GM19035 (cell line): ENCODE results near the gene GH1.
"Not testable (repeated sequence)": the region's sequence is repeated elsewhere in the genome, so short reads cannot be mapped to it uniquely, and the experiment has no call there.

ENCODE experiments used
- ATAC-seq: cut with Tn5 transposase; IDR thresholded peaks from one replicate; pipeline ENCODE4 v1.9.1; 2021; ENCODE audit not compliant: unreplicated experiment

GH1 gene

GRCh38 chr17:63901971-63902370 lies 16.7 kb downstream of the GH1 start:
- ATAC-seq = not testable (repeated sequence)

DNA sequence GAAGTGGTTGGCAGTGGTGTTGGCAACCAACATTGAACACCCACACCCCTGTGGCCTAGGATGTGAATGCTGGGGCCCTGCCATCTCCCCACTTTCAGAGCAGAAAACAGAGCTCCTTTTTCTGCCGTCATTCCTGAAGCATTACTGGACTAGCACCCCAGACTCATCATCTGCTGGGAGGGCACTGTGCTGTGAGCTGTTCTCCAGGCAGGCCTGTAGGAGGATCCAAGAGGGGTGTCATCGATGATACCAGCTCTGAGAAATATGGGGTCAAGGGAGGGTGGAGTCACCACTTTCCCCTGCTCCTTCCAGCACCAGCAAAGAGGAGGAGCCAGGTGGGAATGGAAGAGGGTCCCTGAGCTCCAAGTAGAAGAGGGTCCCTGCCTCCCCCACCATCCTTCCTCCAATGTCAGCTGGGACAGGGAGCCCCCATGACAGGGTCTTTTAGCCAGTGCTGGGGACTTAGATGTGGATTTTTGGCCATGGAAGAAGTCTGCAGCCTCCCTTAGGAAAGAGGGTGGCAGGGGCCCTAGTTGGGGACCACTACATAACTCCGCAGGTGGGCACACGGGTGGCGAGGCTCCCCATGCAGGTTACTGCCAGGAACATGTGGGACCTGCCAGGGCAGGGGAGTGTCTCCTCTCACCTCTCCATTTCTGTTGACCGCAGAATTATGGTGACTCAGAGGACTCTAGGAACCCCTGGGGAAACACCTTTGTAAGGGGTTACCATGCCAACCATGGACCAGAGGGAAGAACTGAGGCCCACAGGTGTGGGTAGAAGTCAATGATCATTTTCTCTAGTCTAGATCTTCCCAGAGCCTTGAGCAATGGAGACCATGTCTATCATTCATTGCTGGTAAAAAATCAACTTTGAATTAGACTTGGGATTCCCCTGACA lies 19.5 kb downstream of the GH1 start:
- ATAC-seq = not testable (repeated sequence)

DNA sequence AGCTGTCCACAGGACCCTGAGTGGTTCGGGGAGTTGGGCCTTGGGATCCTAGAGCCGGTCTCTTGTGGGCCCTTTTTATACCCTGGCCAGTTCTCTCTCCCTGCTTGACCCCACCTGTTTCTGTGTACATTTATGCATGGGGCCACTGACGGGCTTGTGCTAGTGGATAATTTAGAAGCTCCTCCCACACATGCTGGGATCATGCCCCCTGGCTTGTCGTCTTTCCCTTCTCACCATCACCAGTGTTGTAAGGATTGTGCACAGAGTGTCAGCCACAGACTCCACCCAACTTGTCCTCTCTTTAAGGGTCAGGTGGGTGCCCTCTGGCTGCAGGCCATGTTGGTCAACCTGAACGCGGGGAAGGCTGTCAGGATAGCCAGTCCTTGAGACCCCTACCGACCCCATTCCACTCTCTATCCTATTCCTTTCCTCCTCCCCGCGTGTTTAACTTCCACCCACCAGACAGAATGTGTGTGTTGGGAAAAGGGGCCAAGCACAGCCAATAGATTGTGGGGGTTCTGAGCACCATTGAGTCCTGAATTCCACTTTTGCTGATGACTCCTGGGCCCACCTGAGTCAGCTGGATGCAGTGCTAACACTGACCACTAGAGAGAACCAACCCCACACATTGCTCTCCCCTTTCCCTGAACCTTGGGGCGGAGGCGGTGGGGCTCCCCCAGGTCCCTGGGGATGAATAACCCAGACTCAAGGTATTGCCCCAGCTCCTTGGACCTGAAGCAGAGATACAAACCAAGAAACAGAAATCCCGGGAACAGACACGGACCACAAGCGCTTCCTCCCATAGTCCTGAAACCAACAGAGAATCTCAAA lies 21.9 kb downstream of the GH1 start, which contains the start of gene CSH1:
CSH1 (minus strand) TSS at position 51 of the 831 bp plus-strand sequence. CDS start 63 bp downstream, outside the sequence.
- ATAC-seq = not testable (repeated sequence)

- ATAC-seq = not testable (repeated sequence)
Observed at GRCh38 chr17:63894821-63895220, 23.8 kb downstream of the GH1 start.

GRCh38 chr17:63894021-63894420 lies 24.6 kb downstream of the GH1 start:
- not testable (repeated sequence) for ATAC-seq

DNA sequence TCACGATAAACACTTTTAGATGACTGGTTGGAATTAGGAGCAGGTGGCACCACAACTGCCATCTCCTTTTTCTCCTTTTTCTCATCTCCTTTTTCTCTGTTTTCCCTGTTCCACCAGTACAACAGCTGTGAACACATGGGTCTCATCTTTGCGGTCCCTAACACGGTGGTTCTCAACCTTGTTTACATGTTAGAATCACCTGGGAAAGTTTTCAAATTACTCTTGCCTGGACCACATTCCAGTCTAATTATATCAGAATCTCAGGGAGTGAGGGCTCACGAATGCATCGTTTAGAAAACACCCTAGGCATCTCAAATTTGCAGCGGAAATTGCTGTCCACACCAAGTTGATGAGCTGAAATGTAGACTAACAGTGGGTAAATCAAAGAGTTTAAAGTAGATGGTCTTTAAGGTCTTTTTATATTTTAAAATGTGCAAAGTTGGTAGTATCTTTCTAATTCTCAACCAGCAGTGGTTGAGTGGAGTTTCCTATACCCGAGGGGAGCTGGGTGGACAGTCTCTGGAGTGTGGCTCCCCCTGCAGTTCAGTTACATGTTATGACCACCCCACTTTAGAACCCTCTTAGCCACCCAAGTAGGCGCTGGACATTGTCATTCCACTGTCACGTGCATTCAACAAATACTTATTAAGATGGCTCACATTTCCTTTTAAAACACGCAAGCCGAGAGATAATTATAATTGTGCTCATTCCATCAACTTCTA lies 26.2 kb downstream of the GH1 start:
- ATAC-seq = not testable (repeated sequence)

- not testable (repeated sequence) for ATAC-seq
Observed at GRCh38 chr17:63889026-63889848, 29.4 kb downstream of the GH1 start.

DNA sequence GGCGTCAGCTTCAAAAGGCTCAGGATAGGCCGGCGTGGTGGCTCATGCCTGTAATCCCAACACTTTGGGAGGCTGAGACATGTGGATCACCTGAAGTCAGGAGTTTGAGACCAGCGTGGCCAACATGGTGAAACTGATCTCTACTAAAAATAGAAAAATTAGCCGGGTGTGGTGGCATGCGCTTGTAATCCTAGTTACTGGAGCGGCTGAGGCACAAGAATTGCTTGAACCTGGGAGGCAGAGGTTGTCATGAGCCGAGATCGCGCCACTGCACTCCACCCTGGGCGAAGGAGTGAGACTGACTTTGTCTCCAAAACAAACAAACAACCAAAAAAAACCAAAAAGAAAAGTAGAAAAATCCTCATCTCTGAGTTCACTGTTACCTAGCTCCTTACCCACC lies 33.5 kb downstream of the GH1 start:
- ATAC-seq = not testable (repeated sequence)

DNA sequence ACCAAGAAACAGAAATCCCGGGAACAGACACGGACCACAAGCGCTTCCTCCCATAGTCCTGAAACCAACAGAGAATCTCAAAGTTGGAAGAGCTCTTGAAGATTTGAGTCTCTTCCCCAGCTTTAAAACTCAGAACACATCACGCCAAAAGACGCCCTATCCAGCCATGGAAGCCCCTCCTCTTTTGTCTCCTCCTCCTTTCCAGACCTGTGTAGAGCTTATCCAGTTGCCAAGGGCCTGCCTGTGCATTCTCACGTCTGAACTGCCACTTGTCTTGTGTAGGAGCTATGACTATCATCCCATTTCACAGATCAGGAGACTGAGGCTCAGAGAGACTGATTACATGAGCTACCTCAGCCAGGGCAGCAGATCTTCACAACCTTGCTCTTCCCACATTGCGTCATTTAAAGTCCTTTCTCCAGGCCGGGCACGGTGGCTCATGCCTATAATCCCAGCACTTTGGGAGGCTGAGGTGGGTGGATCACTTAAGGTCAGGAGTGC lies 36.0 kb downstream of the GH1 start:
- ATAC-seq = not testable (repeated sequence)

DNA sequence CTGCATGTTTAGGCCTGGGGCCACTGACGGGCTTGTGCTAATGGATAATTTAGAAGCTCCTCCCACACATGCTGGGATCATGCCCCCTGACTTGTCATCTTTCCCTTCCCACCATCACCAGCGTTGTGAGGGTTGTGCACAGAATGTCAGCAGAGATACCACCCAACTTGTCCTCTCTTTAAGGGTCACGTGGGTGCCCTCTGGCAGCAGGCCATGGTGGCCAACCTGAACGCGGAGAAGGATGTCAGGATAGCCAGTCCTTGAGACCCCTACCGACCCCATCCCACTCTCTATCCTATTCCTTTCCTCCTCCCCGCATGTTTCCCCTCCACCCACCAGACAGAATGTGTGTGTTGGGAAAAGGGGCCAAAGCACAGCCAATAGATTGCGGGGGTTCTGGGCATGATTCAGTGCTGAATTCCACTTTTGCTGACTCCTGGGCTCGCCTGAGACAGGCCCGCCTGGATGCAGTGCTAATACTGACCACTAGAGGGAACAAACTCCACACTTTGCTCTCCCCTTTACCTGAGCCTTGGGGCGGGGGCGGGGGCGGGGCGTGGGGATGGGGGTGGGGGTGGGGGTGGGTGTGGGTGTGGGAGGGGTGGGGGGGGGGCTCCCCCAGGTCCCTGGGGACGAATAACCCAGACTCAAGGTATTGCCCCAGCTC lies 36.6 kb downstream of the GH1 start, which contains the start of gene GH2:
GH2 (minus strand) TSS at position 10 of the 667 bp plus-strand sequence. CDS start 143 bp downstream, outside the sequence.
- ATAC-seq = no peak

DNA sequence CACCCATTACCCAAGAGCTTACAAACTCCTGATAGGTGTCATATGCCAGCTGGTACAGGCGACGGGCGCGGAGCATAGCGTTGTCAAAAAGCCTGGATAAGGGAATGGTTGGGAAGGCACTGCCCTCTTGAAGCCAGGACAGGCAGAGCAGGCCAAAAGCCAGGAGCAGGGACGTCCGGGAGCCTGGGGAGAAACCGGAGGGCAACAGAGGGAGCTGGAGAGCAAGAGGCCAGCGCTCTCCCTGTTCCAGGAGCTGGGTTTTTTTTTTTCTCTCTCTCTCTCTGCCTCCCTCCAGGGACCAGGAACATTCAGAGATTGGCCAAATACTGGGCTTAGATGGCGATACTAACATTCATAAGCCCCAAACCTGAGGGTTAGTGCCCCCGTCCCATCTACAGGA lies 37.3 kb downstream of the GH1 start:
- not testable (repeated sequence) for ATAC-seq

DNA sequence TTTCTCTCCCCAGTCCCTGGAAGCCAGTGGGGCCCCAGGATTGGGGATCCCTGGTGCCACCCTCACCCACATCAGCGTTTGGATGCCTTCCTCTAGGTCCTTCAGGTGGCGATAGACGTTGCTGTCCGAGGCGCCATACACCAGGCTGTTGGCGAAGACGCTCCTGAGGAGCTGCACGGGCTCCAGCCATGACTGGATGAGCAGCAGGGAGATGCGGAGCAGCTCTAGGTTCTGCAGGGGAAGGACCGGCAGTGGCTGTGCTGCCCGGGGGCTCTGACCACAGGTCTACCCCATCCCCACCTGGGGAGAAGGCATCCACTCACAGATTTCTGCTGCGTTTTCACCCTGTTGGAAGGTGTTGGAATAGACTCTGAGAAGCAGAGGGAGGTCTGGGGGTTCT lies 37.9 kb downstream of the GH1 start:
- ATAC-seq = no peak

- ATAC-seq = not testable (repeated sequence)
Observed at GRCh38 chr17:63878413-63878812, 40.2 kb downstream of the GH1 start.

DNA sequence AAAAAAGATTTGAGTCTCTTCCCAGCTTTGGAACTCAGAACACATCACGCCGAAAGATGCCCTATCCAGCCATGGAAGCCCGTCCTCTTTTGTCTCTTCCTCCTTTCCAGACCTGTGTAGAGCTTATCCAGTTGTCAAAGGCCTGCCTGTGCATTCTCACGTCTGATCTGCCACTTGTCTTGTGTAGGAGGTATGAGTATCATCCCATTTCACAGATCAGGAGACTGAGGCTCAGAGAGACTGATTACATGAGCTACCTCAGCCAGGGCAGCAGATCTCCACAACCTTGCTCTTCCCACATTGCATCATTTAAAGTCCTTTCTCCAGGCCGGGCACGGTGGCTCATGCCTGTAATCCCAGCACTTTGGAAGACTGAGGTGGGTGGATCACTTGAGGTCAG lies 43.9 kb downstream of the GH1 start:
- ATAC-seq = not testable (repeated sequence)

- not testable (repeated sequence) for ATAC-seq
Observed at GRCh38 chr17:63874061-63874626, 44.5 kb downstream of the GH1 start.

GRCh38 chr17:63873577-63873976 lies 45.1 kb downstream of the GH1 start, which contains the start of gene CSH2:
Gene CSH2 (minus strand): TSS chr17:63873677. CDS start chr17:63873614, 63 bp downstream.
- ATAC-seq = not testable (repeated sequence)

GRCh38 chr17:63871646-63872365 lies 46.8 kb downstream of the GH1 start:
- not testable (repeated sequence) for ATAC-seq

- not testable (repeated sequence) for ATAC-seq
Observed at GRCh38 chr17:63870292-63870665, 48.4 kb downstream of the GH1 start.
